Neural cell (in vitro differentiated cells): ENCODE results near the gene RTL3. TPM values are rescaled to one million over a fixed set of nuclear protein-coding genes. Genes with fewer than 3 reads are reported as not detected.
"Not testable (repeated sequence)": the region's sequence is repeated elsewhere in the genome, so short reads cannot be mapped to it uniquely, and the experiment has no call there.

Source experiments
- H2AFZ ChIP-seq: fragments of 200-600, 300-800 bp; sonication (generic), shearing (Covaris generic); 2 replicates; pipeline ENCODE4 v1.6.0; 2014; ENCODE audit warnings: low read depth, mild to moderate bottlenecking, antibody characterized with exemption, low read length, moderate library complexity
- H3F3A ChIP-seq: fragments of 200-600 bp; shearing (Covaris generic); 2 replicates; pipeline ENCODE4 v1.6.1; 2016; ENCODE audit warnings: mild to moderate bottlenecking, moderate library complexity, mixed read lengths, antibody characterized with exemption, low read length; ENCODE audit not compliant: insufficient read depth, poor library complexity, severe bottlenecking
- H3K27ac ChIP-seq: fragments of 200-600, 300-800 bp; sonication (generic), shearing (Covaris generic); 2 replicates; pipeline ENCODE4 v1.5.1; 2014; ENCODE audit warnings: mild to moderate bottlenecking, low read length, moderate library complexity
- H3K27me3 ChIP-seq: fragments of 300-800, 200-600 bp; sonication (generic), shearing (Covaris generic); 2 replicates; pipeline ENCODE4 v1.6.0; 2014; ENCODE audit warnings: mild to moderate bottlenecking, low read depth, low read length, moderate library complexity; ENCODE audit not compliant: insufficient read depth
- H3K36me3 ChIP-seq: fragments of 300-800, 200-600 bp; sonication (generic), shearing (Covaris generic); 2 replicates; pipeline ENCODE4 v1.5.1; 2014; ENCODE audit warnings: mild to moderate bottlenecking, antibody characterized with exemption, low read length, moderate library complexity; ENCODE audit not compliant: insufficient read depth
- H3K4me2 ChIP-seq: fragments of 300-800, 200-600 bp; sonication (generic), shearing (Covaris generic); 2 replicates; pipeline ENCODE4 v1.6.0; 2014; ENCODE audit warnings: mild to moderate bottlenecking, low read length
- H3K4me3 ChIP-seq: fragments of 300-800, 200-600 bp; sonication (generic), shearing (Covaris generic); 2 replicates; pipeline ENCODE4 v1.5.1; 2014; ENCODE audit warnings: mild to moderate bottlenecking, low read length, moderate library complexity
- H3K79me2 ChIP-seq: fragments of 200-600 bp; shearing (Covaris generic); replicated peaks from 2 replicates; pipeline ENCODE4 v1.6.0; 2014; ENCODE audit warnings: mild to moderate bottlenecking, low read length, moderate library complexity; ENCODE audit not compliant: insufficient read depth
- H3K9ac ChIP-seq: fragments of 300-800, 200-600 bp; sonication (generic), shearing (Covaris generic); 2 replicates; pipeline ENCODE4 v1.6.1; 2016; ENCODE audit warnings: mild to moderate bottlenecking, low read length, mixed read lengths
- H3K9me2 ChIP-seq: fragments of 200-600 bp; shearing (Covaris generic); 2 replicates; pipeline ENCODE4 v1.6.1; 2016; ENCODE audit warnings: mild to moderate bottlenecking, low read length, mixed read lengths; ENCODE audit not compliant: insufficient read depth
- H3K9me3 ChIP-seq: fragments of 200-600, 300-800 bp; sonication (generic), shearing (Covaris generic); 2 replicates; pipeline ENCODE4 v1.6.1; 2016; ENCODE audit warnings: mild to moderate bottlenecking, mixed run types, low read length, moderate library complexity, mixed read lengths
- H4K20me1 ChIP-seq: fragments of 200-600 bp; shearing (Covaris generic); 2 replicates; pipeline ENCODE4 v1.6.1; 2016; ENCODE audit warnings: mild to moderate bottlenecking, mixed run types; ENCODE audit not compliant: insufficient read depth
- CTCF ChIP-seq: fragments of 450-650 bp; IDR thresholded peaks from 2 replicates; pipeline ENCODE4 v1.5.1; 2014; ENCODE audit warnings: antibody characterized with exemption, mild to moderate bottlenecking, moderate library complexity; ENCODE audit not compliant: poor library complexity, severe bottlenecking
- EP300 ChIP-seq: fragments of 450-650 bp; conservative IDR thresholded peaks from 2 replicates; pipeline ENCODE4 v1.6.1; 2014; ENCODE audit warnings: antibody characterized with exemption, mild to moderate bottlenecking, moderate library complexity; ENCODE audit not compliant: poor library complexity, severe bottlenecking
- EZH2 ChIP-seq: fragments of 200-600, 300-800 bp; shearing (Covaris generic), sonication (generic); IDR thresholded peaks from 2 replicates; pipeline ENCODE4 v1.6.1; 2014; ENCODE audit warnings: antibody characterized with exemption, low read length, borderline replicate concordance, mild to moderate bottlenecking; ENCODE audit not compliant: insufficient read depth, poor library complexity, severe bottlenecking
- MXI1 ChIP-seq: fragments of 450-650 bp; conservative IDR thresholded peaks from 2 replicates; pipeline ENCODE4 v1.6.1; 2014; ENCODE audit warnings: antibody characterized with exemption, mild to moderate bottlenecking; ENCODE audit not compliant: poor library complexity, severe bottlenecking
- POLR2AphosphoS5 ChIP-seq: IDR thresholded peaks from 2 replicates; pipeline ENCODE4 v1.6.1; 2012
- RAD21 ChIP-seq: fragments of 450-650 bp; conservative IDR thresholded peaks from 2 replicates; pipeline ENCODE4 v1.6.1; 2014; ENCODE audit warnings: antibody characterized with exemption, mild to moderate bottlenecking, moderate library complexity
- REST ChIP-seq: IDR thresholded peaks from 2 replicates; pipeline ENCODE4 v1.6.1; 2012; ENCODE audit warnings: borderline replicate concordance
- SMC3 ChIP-seq: fragments of 450-650 bp; conservative IDR thresholded peaks from 2 replicates; pipeline ENCODE4 v1.6.1; 2014; ENCODE audit warnings: antibody characterized with exemption, mild to moderate bottlenecking, moderate library complexity; ENCODE audit not compliant: poor library complexity
- TAF1 ChIP-seq: IDR thresholded peaks from 2 replicates; pipeline ENCODE4 v1.6.1; 2012; ENCODE audit warnings: low read depth
- polyA plus RNA-seq: library from polyadenylated mRNA; depleted of rRNA; stranded (reverse); fragments of >200 nt; gene quantifications from 2 replicates; pipeline ENCODE4 v1.2.3, GENCODE V29; 2014

The RTL3 gene
- polyA plus RNA-seq, 1 donor from 2014 or later = not detected

GRCh38 chrX:78643096-78643495 lies 16.0 kb downstream of the RTL3 start:
- no peak overlapping the region for H3K4me2 ChIP-seq
- H3K4me3 ChIP-seq = no peak overlapping the region
- H3K36me3 ChIP-seq = no peaks in the 10 kb centered on the region

GRCh38 chrX:78636096-78636495 lies 23.0 kb downstream of the RTL3 start:
- H3K36me3 ChIP-seq, H3F3A ChIP-seq, H3K9ac ChIP-seq, H4K20me1 ChIP-seq, H3K79me2 ChIP-seq, H2AFZ ChIP-seq, H3K9me3 ChIP-seq, H3K4me2 ChIP-seq, H3K27ac ChIP-seq, H3K27me3 ChIP-seq, H3K4me3 ChIP-seq, H3K9me2 ChIP-seq: not testable (repeated sequence)

More at GRCh38 chrX:78643096-78643495, 16.0 kb downstream of the RTL3 start:
- no peak overlapping the region for H3K9ac ChIP-seq
- no peaks in the 10 kb centered on the region for H4K20me1 ChIP-seq
- no peaks in the 10 kb centered on the region for H3K79me2 ChIP-seq
- no peak overlapping the region for H3K27ac ChIP-seq
- TF ChIP-seq EZH2 (no peak), POLR2AphosphoS5 (no peak), EP300 (no peak), REST (no peak), RAD21 (no peak), CTCF (no peak), SMC3 (no peak), TAF1 (no peak), MXI1 (no peak)
- no peaks in the 10 kb centered on the region for H3K27me3 ChIP-seq
- no peaks in the 10 kb centered on the region for H3F3A ChIP-seq
- H3K9me2 ChIP-seq = no peaks in the 10 kb centered on the region
- H3K9me3 ChIP-seq = no peaks in the 10 kb centered on the region
- no peak overlapping the region for H2AFZ ChIP-seq
